SK-N-MC (cell line): ENCODE results near the gene AHRR.

Experiments
- EZH2 ChIP-seq: fragments of 200-600 bp; sonication (generic); IDR thresholded peaks from one replicate; pipeline ENCODE4 v1.6.1; 2017; ENCODE audit warnings: antibody characterized with exemption
- FOXP2 ChIP-seq: optimal IDR thresholded peaks from 2 replicates; pipeline ENCODE3; 2011; ENCODE audit warnings: mild to moderate bottlenecking, moderate library complexity; ENCODE audit not compliant: insufficient read depth; ENCODE audit errors: extremely low read length, control extremely low read depth
- POLR2AphosphoS5 ChIP-seq: IDR thresholded peaks from 2 replicates; pipeline ENCODE4 v1.6.1; 2012; ENCODE audit warnings: mild to moderate bottlenecking, low read depth, low read length, borderline replicate concordance

DNA sequence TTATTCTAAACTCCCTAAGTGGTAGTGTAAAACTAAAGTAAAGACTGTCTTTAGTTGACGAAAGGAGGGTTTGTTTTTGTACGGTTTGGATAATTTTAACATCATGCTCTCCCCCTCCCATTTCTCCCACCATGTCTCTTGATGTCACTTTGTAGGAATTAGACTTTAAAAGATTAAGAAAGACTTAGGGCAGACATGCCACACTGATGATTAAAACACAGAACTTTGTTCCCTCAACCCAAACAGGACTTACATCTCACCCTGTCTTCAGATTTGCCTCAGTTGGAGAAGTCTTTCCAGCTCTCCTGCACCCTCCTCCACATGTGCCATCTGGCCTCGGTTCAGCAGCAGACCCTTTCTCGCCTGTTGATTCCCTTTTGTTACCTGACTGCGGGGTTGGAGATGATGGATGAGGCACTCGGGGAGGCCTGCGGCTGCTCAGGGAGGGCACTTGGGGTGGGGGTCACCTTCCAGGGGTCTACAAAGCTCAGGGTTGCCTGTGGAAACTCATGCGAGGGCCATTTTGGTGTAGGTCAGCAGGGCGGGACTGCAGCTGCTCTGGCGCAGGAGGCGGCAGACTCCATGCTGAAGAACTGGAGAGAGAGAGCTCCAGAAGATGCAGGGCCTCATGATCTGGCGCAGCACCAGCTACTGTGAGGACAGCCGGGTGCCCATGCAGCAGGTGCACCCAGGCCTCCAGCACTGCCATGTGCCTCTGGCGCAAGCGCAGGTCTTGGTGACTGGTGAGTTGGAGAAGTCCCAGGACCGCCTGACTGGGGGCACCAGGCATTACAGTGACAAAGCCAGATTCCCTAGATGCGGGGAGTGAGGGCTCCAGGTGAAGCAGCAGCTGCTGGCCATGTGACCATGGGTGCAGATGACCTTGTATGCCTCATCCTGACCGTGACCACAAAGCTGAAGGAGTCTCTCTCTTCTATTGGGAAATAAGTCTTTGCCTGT lies 96.9 kb downstream of the AHRR start:
- no peak for TF ChIP-seq EZH2
- TF ChIP-seq FOXP2 = no peak
- TF ChIP-seq POLR2AphosphoS5 = no peak
